GM21825 (cell line): ENCODE data around the gene KRTAP10-3.
"Not testable (repeated sequence)": the region's sequence is repeated elsewhere in the genome, so short reads cannot be mapped to it uniquely, and the experiment has no call there.

Experiments
- ATAC-seq: cut with Tn5 transposase; IDR thresholded peaks from one replicate; pipeline ENCODE4 v1.9.1; 2021; ENCODE audit warnings: mild to moderate bottlenecking, moderate library complexity; ENCODE audit not compliant: unreplicated experiment

KRTAP10-3 gene

GRCh38 chr21:44550807-44551206 is 7.8 kb downstream of the KRTAP10-3 start:
- no peak for ATAC-seq

DNA sequence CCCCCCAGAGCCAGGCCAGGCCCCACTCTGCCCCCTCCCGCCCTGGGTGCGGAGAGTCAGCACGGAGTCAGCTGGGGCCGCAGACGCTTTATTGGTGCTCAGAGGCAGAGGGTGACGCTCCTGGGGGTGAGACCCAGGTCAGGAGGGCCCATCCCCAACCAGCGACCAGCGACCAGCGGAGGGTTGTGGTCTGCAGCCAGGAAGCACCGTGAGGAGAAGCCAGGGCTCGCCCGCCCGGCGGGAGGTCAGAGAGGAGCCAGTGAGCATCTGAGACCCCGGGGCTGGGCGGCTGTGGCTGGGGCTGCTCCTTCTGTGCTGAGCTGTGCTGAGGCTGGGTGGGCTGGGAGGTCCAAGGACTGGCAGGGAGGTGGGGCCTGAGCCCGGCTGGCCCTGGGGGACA is 8.3 kb downstream of the KRTAP10-3 start:
- ATAC-seq, result not testable (repeated sequence)

DNA sequence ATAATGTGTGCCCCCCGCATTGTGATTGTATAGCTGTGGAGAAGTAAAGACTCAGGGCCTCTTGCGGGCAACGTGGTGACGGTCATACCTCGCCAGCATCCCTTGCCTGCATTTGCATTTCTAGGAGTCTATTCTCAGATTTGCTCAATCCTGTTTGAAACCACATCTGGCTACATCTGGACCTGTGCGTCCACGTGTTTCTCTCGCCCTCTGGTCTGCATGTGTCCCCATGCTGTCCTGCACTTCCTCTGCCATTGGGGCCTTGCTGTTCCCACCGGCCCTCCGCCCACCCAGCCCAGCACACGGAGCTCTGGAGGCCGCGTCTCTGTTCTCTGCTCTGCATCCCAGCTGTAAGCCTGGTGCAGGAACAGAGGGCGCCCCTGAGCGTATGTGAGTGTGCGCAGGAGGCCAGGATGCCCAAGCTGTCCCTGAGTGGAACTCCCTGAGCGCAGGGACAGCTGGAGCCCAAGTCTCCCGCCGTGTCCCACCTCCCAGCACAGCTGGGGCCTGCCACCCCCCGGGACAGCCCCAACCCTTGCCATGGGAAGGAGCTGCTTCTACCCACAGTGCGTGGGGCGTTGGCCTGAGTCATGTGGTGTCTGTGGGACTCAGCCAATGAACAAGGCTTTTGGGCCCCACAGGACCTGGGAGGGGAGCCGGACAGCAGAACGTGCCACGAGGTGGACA is 8.9 kb downstream of the KRTAP10-3 start:
- ATAC-seq, result no peak

GRCh38 chr21:44548922-44549321 is 9.7 kb downstream of the KRTAP10-3 start:
- no peak for ATAC-seq

- ATAC-seq, result no peak
Observed at GRCh38 chr21:44548381-44548780, 10.2 kb downstream of the KRTAP10-3 start.

DNA sequence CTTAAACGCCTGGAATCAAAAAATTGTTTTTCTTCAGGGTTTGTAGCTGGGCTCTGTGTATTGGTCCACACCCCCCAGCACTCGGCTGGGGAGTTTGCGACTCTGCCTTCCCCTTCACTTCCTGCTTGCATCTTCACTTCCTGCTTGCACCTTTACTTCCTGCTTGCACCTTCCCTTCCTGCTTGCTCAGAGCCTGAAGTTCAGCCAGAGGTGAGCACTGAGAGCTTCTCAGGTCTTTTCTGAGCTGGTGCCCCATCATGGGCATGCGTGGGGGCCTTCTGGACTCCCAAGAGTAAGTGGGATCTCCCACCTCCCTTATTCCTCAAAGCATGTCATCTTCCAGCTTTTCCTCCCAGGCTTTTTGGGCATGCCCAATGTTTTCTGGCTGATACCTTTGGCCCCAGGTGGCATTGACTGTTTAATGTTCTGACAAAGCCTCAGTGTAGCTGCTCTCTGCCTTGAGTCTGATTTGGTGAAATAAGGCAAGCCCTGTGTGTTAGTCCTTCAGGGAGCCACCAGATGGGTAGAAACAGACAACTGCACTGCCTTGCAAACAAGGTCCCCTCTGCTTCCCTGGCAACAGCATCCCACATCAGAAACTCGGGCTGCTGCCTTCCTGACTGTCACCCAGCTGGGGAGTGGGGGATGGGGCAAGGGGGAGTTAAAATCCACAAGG is 10.8 kb downstream of the KRTAP10-3 start:
- no peak for ATAC-seq

GRCh38 chr21:44544566-44544965 is 14.0 kb downstream of the KRTAP10-3 start:
- ATAC-seq, result no peak

- ATAC-seq, result no peak
Observed at GRCh38 chr21:44542716-44543115, 15.9 kb downstream of the KRTAP10-3 start.

DNA sequence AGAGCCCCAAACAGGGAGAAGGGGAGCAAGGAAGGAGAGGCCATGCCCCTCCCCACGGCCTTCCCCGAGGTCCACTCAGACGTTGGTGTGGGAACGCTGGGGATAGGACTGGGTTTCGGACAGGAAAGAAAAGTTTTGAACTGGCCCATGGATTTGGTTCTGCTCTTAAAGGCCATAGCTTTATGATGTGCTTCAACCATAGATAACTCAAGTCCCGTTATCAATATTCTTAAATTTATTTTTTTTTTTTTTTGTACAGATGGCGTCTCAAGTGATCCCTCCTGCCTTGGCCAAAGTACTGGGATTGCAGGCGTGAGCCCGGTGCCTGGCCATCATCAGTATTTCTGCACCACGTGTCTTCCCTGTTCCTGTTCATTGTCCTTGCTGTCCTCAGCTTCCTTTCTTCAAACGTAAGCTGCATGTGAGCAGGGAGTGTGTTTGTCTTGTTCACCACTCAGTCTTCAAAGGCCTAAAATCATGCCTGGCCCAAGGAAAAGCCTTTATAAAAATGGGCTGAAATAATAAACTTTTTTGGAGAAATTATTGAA is 17.8 kb downstream of the KRTAP10-3 start:
- ATAC-seq, result no peak

DNA sequence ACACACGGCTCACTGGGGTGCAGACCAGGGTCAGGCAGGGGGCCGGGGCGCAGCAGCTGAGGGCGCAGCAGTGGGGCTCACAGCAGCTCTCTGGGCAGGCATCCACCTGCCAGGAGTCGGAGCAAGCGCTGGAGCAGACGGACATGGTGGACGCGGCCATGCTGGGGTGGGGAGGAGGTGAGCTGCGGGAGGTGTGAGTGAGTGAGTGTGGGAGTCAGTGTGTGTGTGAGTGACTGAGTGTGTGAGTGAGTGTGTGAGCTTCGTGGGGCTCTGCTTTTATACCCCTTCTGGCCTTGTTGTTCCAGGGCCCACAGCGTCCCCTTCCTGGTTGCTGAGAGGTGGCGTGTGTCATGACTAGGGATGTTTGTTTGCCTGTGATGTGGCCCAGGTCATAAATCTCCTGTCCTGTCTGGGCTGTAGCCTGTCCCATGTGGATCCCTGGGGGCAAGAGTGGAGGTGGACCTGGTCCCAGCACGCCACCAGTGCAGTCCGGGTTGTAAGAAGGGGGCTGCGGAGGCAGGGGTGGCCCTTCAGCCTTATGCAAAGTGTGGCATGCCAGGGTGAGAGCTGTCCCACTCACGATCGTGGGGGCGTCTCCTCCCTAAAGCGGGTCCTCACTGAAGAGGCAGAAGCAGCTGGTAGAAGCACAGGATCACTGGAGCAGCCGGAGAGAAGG is 18.5 kb downstream of the KRTAP10-3 start, which contains the start of gene KRTAP10-1:
KRTAP10-1 (minus strand) TSS at position 205 of the 676 bp plus-strand sequence; CDS start at position 160, 45 bp downstream.
- no peak for ATAC-seq

- ATAC-seq, result no peak
Observed at GRCh38 chr21:44539046-44539445, 19.5 kb downstream of the KRTAP10-3 start.

DNA sequence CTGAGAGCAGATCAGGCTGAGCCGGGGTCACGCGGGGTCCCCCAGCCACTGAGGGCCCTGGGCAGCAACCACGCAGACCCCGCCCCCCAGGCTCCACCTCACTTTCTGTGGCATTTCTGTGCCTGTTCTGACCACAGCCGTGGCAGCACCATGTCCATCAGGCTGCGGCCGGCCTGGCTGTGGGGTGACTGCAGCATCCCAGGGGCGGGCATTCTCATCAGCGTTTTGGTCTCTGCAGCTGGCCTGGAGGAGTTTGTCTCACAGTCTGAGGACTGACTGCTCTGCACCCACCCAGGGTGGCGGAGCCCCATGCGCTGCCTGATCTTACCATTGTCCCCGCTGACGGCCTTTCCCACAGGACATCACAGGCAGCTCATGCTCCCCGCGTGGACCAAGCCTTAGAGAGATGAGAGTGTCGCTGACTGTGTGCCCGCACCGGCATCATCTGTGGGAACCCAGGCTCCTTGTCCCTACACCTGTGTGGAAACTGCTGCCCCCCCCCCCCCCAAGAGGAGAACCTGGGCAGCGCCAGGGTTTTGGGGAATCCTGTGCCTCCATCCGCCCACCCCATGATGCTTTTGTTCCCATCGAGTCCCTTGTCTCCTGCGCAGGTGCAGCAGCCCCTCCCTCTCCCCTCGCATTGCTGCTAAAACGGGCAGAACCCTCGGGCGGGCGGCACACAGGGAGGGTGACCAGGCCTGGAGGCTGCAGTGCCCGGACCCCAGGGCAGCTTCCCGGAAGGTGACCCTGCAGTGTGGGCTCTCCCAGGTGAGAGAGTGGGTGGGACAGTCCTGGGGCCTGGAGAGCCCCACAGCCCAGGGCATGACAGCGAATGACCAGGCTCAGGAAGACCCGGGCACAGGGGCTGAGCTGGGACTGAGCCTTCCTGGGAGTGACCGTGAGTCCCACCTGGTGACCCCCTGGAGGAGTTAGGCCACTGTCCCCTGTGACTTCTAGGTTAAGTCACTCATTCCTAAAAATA is 20.4 kb downstream of the KRTAP10-3 start:
- no peak for ATAC-seq

DNA sequence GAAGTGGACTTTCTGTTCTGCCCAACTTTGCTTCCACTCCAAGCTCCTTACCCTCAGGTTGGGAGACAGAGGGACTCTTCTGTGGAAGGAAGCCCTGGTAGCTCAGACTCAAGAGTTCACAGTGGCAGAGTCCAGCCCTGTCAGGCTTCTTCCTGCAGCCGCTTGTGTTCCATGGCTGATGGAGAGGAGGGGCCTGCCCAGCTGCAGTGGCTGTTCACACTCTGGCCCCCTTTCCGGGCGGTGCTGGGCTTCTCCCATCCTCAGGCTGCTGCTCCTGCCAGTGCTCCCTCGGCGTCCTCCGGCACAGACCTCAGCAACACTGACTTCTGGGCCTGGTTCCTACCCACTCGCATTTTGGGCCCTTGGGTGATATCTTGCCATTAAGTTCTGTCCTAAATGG is 22.6 kb downstream of the KRTAP10-3 start:
- no peak for ATAC-seq

DNA sequence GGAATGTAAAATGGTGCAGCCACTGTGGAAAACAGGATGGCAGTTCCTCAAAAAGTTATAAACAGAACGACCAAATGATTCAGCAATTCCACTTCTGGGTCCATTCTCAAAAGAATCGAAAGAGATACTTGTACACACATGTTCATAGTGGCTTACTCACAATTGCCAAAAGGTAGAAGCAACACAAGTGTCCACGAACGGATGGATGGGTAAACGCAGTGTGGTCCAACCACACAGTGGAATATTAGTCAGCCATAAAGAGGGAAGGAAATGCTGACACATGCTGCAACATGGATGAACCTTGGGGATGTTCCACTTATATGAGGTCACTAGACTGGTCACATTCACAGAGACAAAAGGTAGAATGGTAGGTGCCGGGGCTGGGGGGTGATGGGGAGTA is 23.9 kb downstream of the KRTAP10-3 start:
- ATAC-seq, result no peak

DNA sequence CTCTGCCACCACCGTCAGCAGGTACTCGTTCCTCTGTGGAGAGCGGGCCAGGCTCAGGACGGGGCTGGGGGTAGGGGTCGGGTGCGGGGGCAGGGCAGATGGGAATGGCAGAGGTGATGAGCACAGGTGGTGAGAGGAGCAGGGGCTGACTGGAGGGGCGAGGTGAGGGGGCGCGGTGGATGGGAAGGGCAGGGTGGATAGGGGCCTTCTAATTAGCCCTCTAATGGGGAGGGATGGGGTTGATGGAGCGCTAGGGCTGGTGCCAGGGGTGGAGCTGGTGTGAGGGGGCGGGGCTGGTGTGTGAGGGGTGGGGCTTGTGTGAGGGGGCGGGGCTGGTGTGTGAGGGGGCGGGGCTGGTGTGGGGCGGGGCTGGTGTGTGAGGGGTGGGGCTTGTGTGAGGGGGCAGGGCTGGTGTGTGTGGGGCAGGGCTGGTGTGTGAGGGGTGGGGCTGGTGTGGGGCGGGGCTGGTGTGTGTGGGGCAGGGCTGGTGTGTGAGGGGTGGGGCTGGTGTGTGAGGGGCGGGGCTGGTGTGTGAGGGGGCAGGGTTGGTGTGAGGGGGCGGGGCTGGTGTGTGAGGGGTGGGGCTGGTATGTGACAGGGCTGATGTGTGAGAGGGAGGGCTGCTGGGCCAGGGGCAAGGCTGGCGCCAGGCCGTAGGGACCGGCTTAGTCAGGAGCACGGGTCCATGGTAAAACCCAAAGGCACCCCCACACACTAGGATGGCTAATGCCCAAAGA is 24.5 kb downstream of the KRTAP10-3 start:
- ATAC-seq, result no peak

- ATAC-seq, result no peak
Observed at GRCh38 chr21:44533121-44533890, 25.3 kb downstream of the KRTAP10-3 start.

DNA sequence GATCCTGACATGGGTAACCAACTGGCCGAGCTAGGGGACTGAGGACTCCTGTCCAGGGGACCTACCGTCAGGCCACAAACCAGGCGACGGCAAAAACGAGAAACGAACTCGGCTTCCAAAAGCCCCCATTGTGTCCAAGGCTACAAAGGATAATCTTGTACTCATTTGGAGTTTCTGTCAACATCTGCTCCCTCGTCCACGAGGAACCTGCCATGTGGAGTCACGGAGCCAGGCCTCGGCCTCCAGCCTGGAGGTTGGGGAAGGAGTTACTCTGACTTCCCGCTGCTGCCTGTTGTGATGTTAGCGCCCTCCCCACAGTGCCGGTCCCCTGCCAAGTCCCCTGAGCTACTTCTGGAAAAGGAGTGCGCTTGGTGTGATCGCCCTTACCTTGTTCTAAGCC is 25.9 kb downstream of the KRTAP10-3 start:
- ATAC-seq, result no peak

GRCh38 chr21:44531606-44532564 is 26.7 kb downstream of the KRTAP10-3 start:
- no peak for ATAC-seq
